ENCODE measurements around the gene TDRD3.

GRCh38 chr13:60603049-60603448 lies 206.0 kb downstream of the TDRD3 start:
- TF ChIP-seq CREB1 (CRISPR knock-in tag; IDR thresholded peaks at IDR 0.05; ENCODE audit: low read depth) (no peak), EZH2 (IDR thresholded peaks at IDR 0.05; ENCODE audit: low read depth, unreplicated experiment) (no peak), EZH2phosphoT487 (IDR thresholded peaks at IDR 0.05; ENCODE audit: unreplicated experiment) (no peak), CTCF (conservative IDR thresholded peaks at IDR 0.05; ENCODE audit: low read depth in 2 of 2) (no peak), JUNB (IDR thresholded peaks at IDR 0.05; ENCODE audit: unreplicated experiment) (no peak), REST (IDR thresholded peaks at IDR 0.05; ENCODE audit: unreplicated experiment) (no peak), POLR2AphosphoS5 (IDR thresholded peaks at IDR 0.05; ENCODE audit: low read depth) (no peak), NANOG (IDR thresholded peaks at IDR 0.05; ENCODE audit: borderline replicate concordance) (no peak), ZNF331 (CRISPR knock-in tag; IDR thresholded peaks at IDR 0.05; ENCODE audit: low read depth) (no peak)

Measured in GM23338 (cell line).